ENCODE measurements around the gene UBLCP1. TPM values are rescaled to one million over a fixed set of nuclear protein-coding genes. Genes with fewer than 3 reads are reported as not detected.
A peak's percentile ranks its signal among the peaks of the same experiment; 100 is the strongest.

The UBLCP1 gene
- total and polyA plus RNA-seq, 2 of the 13 experiments (the other 11 are each of a cell fraction or from before 2014, with no cell fraction given) = 6.5 to 12.6 TPM

DNA sequence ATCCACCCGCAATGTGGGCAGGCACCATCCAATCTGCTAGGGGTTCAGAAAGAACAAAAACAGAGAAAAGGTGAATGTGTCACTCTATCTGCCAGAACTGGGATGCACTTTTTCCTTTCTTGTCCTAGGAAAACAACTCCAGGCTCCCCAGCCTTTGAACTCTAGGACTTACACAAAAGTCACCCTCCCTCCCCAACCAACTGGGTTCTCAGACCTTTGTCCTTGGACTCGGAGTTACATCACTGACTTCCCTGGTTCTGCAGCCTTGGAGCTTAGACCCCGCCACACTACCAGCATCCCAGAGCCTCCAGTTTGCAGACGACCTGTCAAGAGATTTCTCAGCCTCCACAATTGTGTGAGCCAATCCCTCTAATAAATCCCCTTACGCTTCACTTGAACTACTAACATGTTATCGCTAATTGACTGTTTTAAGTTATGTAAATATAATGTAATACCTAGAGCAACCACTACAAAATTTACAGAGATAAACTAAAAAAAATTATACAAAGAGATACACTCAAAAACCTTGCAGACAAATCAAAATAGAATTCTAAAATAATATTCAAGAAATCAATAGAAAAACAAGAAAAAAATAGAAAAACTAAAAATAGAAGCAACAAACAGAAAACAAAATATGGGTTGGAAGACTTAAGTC lies 5.3 kb upstream of the UBLCP1 start (continued):
- TF ChIP-seq ZNF724P (CRISPR knock-in tag; IDR thresholded peaks at IDR 0.05; ENCODE audit: borderline replicate concordance) (no peak), U2AF2 (IDR thresholded peaks at IDR 0.05; ENCODE audit: low read depth, low read length) (no peak), RBAK (CRISPR knock-in tag; IDR thresholded peaks at IDR 0.05) (no peak), NR2C2 (CRISPR knock-in tag; IDR thresholded peaks at IDR 0.05; ENCODE audit: borderline replicate concordance) (no peak), ONECUT2 (CRISPR knock-in tag; IDR thresholded peaks at IDR 0.05) (no peak), HCFC1 (IDR thresholded peaks at IDR 0.05; ENCODE audit: low read depth, low read length) (no peak), REL (CRISPR knock-in tag; conservative IDR thresholded peaks at IDR 0.05) (no peak), SMAD3 (CRISPR knock-in tag; IDR thresholded peaks at IDR 0.05) (0 out of 2 replicates have a peak, but pooled peaks have one; percentile 23), ZNF720 (CRISPR knock-in tag; IDR thresholded peaks at IDR 0.05) (no peak), KLF11 (CRISPR knock-in tag; IDR thresholded peaks at IDR 0.05) (no peak), ZNF354B (CRISPR knock-in tag; IDR thresholded peaks at IDR 0.05) (no peak), ZNF709 (CRISPR knock-in tag; IDR thresholded peaks at IDR 0.05) (no peak), ZNF264 (CRISPR knock-in tag; IDR thresholded peaks at IDR 0.05) (0 out of 2 replicates have a peak, but pooled peaks have one; percentile 58), ZNF432 (CRISPR knock-in tag; IDR thresholded peaks at IDR 0.05; ENCODE audit: borderline replicate concordance) (no peak), ZNF224 (CRISPR knock-in tag; IDR thresholded peaks at IDR 0.05) (no peak), ZNF3 (CRISPR knock-in tag; IDR thresholded peaks at IDR 0.05) (no peak), PCBP2 (optimal IDR thresholded peaks at IDR 0.05; ENCODE audit: low read depth, low read length, poor library complexity, severe bottlenecking) (no peak), NCOA5 (CRISPR knock-in tag; IDR thresholded peaks at IDR 0.05) (no peak), HMG20B (CRISPR knock-in tag; conservative IDR thresholded peaks at IDR 0.05) (no peak), KDM5A (IDR thresholded peaks at IDR 0.05; ENCODE audit: borderline replicate concordance, low read length) (no peak)
- TF ChIP-seq, protein P1, sequence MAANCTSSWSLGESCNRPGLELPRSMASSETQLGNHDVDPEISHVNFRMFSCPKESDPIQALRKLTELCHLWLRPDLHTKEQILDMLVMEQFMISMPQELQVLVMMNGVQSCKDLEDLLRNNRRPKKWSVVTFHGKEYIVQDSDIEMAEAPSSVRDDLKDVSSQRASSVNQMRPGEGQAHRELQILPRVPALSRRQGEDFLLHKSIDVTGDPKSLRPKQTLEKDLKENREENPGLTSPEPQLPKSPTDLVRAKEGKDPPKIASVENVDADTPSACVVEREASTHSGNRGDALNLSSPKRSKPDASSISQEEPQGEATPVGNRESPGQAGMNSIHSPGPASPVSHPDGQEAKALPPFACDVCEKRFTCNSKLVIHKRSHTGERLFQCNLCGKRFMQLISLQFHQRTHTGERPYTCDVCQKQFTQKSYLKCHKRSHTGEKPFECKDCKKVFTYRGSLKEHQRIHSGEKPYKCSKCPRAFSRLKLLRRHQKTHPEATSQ (CRISPR knock-in tag; IDR thresholded peaks at IDR 0.05; ENCODE audit: borderline replicate concordance) = no peak
- TF ChIP-seq, protein P2, sequence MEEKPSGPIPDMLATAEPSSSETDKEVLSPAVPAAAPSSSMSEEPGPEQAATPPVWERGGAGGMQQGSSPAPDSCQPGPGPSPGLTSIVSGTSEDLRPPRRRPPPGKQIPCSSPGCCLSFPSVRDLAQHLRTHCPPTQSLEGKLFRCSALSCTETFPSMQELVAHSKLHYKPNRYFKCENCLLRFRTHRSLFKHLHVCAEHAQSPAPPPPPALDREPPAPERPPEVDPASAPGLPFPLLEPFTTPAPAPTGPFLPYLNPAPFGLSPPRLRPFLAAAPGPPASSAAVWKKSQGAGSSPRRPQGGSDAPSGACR (CRISPR knock-in tag; IDR thresholded peaks at IDR 0.05) = no peak
- TF ChIP-seq, protein P3, sequence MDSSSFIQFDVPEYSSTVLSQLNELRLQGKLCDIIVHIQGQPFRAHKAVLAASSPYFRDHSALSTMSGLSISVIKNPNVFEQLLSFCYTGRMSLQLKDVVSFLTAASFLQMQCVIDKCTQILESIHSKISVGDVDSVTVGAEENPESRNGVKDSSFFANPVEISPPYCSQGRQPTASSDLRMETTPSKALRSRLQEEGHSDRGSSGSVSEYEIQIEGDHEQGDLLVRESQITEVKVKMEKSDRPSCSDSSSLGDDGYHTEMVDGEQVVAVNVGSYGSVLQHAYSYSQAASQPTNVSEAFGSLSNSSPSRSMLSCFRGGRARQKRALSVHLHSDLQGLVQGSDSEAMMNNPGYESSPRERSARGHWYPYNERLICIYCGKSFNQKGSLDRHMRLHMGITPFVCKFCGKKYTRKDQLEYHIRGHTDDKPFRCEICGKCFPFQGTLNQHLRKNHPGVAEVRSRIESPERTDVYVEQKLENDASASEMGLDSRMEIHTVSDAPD (CRISPR knock-in tag; IDR thresholded peaks at IDR 0.05) = no peak
- TF ChIP-seq, protein P4, sequence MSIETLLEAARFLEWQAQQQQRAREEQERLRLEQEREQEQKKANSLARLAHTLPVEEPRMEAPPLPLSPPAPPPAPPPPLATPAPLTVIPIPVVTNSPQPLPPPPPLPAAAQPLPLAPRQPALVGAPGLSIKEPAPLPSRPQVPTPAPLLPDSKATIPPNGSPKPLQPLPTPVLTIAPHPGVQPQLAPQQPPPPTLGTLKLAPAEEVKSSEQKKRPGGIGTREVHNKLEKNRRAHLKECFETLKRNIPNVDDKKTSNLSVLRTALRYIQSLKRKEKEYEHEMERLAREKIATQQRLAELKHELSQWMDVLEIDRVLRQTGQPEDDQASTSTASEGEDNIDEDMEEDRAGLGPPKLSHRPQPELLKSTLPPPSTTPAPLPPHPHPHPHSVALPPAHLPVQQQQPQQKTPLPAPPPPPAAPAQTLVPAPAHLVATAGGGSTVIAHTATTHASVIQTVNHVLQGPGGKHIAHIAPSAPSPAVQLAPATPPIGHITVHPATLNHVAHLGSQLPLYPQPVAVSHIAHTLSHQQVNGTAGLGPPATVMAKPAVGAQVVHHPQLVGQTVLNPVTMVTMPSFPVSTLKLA (IDR thresholded peaks at IDR 0.05) = no peak
- TF ChIP-seq, protein P5, sequence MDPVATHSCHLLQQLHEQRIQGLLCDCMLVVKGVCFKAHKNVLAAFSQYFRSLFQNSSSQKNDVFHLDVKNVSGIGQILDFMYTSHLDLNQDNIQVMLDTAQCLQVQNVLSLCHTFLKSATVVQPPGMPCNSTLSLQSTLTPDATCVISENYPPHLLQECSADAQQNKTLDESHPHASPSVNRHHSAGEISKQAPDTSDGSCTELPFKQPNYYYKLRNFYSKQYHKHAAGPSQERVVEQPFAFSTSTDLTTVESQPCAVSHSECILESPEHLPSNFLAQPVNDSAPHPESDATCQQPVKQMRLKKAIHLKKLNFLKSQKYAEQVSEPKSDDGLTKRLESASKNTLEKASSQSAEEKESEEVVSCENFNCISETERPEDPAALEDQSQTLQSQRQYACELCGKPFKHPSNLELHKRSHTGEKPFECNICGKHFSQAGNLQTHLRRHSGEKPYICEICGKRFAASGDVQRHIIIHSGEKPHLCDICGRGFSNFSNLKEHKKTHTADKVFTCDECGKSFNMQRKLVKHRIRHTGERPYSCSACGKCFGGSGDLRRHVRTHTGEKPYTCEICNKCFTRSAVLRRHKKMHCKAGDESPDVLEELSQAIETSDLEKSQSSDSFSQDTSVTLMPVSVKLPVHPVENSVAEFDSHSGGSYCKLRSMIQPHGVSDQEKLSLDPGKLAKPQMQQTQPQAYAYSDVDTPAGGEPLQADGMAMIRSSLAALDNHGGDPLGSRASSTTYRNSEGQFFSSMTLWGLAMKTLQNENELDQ (CRISPR knock-in tag; IDR thresholded peaks at IDR 0.05; ENCODE audit: borderline replicate concordance) = no peak
